IPS-18c (cell line): ENCODE data around the gene C1orf116.
"Not testable (repeated sequence)": the region's sequence is repeated elsewhere in the genome, so short reads cannot be mapped to it uniquely, and the experiment has no call there.

ENCODE experiments used
- H3K4me3 ChIP-seq: 2 replicates; pipeline ENCODE4 v1.7.0; 2013; ENCODE audit warnings: low read depth, mild to moderate bottlenecking, low read length, moderate library complexity; ENCODE audit not compliant: insufficient read depth
- H3K9me3 ChIP-seq: one replicate; pipeline ENCODE4 v1.6.1; 2013; ENCODE audit warnings: mild to moderate bottlenecking, low read length, moderate library complexity; ENCODE audit not compliant: control insufficient read depth, insufficient read depth

The C1orf116 gene

DNA sequence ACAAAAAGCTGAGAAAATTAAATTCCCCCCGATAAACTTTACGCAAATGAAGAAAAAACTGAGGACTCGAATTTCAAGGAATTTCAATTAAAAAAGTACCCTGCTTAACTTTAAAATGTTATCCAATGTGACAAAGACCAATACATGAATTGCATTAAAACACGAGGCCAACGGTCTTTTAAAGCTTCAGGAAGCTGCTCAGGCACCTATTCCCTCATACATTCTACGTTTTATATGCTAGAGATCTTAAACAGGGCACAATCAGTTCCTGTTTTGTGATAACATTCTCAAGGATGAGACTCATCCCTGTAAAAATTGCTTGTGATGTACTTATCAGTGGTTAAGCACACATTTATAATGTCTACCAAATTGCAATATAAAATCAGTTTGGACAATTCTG lies 15.5 kb upstream of the C1orf116 start:
- no peak overlapping the region for H3K4me3 ChIP-seq
- H3K9me3 ChIP-seq, result peaks cover 2% of the 10 kb centered on the region

DNA sequence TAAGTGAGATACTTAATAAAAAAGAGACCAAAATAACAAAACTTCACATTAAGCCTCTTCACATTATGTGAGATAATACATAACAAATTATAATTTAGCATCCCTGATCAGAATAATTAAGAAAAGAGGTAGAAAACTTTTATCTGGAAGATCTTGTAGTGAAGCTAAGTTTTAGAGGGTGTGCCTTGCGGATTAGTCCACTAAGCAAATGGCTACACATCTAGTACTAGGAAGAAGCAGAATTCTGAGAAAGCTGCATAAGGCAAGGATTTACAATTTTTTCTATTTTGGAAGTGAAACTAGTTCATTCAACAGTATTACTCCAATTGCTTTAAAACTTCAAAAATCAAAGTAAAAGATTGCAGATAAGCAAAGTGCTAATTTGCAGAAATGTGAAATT lies 14.9 kb upstream of the C1orf116 start:
- H3K4me3 ChIP-seq, result no peak overlapping the region
- H3K9me3 ChIP-seq, result peaks cover under 1% of the 10 kb centered on the region

DNA sequence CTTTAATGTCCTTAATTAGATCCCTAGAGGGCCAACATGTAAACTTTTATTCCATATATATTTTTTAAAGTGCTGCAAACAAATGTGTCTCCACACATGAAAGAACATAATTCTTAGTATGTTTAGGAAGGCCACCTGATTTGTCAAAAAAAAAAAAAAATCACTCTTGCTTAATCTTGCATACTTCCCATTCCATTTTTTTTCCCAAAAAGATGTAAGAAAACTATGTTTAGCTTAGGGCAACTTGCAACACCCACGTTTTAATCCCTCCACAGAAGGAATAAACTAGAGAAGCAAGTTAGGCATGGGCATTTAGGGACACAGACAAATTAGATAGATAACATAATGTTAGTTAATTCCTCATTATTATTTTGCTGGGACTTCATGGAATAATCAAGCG lies 12.9 kb upstream of the C1orf116 start:
- Histone ChIP-seq H3K9me3 (no peaks in the 10 kb centered on the region), H3K4me3 (no peak overlapping the region)

DNA sequence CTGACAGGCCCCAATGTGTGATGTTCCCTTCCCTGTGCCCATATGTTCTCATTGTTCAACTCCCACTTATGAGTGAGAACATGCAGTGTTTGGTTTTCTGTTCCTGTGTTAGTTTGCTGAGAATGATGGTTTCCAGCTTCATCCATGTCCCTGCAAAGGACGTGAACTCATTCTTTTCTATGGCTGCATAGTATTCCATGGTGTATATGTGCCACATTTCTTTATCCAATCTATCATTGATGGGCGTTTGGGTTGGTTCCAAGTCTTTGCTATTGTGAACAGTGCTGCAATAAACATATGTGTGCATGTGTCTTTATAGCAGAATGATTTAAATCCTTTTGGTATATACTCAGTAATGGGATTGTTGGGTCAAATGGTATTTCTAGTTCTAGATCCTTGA lies 8.8 kb upstream of the C1orf116 start:
- H3K9me3 ChIP-seq, H3K4me3 ChIP-seq: not testable (repeated sequence)

DNA sequence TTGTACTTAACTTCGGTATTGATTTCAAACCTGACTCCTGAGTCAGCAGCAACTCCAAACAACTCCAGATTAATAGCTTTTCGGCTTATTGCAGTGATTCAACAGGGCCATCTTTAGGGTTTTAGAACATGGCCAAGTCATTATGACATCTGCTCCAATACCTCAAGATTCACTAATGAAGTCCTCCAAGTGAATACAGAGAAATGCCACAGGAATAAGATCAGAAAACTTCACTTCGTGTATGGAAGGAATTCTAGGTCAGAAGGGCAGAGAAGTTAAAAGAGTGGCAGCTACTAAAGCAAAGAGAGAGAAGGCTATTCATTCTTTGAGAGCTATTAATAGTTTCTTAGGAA lies 7.6 kb upstream of the C1orf116 start:
- H3K9me3 ChIP-seq, result no peaks in the 10 kb centered on the region

DNA sequence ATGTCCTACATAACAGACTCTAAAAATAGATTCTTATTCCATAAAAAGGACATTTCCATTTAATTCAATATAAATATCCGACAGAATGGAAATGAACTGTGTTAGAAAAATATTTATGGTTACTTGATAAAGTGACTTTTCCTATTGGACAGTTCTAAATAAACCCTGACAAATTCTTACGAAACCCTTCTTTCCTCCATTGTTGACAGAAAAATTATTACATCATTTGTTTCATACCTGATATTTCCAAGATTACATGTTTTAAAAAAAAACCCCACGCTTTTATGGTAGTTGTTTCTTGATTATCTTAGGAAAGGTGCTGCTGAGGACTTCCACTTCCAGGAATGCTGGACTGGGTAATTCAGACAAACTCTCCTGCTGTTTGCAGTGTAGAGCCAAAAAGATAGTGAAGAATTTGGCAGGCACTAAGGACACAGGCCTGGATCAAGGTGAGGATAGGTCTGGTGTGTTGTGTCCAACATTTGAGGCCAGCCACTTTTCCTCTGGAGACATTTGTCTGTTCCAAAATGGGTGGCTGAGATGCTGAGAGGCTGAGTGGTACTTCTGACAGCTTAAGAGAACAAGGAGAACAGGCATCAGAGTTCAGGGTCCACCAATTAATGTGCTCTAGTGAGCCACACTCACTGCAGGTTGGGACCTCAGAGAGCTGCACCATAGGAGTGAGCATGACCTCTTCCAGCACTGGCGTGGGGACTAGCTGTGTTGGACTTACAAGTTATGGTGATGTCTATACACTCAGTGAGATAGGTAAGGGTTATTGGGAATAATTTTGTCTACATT lies 7.0 kb upstream of the C1orf116 start:
- Histone ChIP-seq H3K4me3 (no peak overlapping the region), H3K9me3 (no peaks in the 10 kb centered on the region)

More for the DNA sequence above, 7.6 kb upstream of the C1orf116 start:
- H3K4me3 ChIP-seq, result no peak overlapping the region

DNA sequence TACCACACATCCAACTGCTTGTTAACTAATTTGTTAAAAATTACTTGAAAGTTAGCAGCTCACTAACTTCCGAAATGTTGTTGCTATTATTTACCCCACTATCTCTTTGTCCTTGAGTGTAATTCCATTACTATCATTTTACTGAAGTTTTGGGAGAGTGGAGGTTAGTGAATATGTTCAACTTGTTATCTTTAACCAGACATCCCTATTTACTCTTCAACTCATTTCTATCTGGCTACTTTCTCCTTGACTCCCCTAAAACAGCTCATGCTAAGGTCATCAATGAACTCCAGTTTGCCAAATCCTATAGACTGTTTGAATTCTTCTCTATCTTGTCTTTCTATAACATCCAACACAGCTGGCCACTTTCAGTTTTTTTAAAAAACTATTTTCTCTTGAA lies 4.3 kb upstream of the C1orf116 start:
- H3K9me3 ChIP-seq, result no peaks in the 10 kb centered on the region
- H3K4me3 ChIP-seq, result no peak overlapping the region

DNA sequence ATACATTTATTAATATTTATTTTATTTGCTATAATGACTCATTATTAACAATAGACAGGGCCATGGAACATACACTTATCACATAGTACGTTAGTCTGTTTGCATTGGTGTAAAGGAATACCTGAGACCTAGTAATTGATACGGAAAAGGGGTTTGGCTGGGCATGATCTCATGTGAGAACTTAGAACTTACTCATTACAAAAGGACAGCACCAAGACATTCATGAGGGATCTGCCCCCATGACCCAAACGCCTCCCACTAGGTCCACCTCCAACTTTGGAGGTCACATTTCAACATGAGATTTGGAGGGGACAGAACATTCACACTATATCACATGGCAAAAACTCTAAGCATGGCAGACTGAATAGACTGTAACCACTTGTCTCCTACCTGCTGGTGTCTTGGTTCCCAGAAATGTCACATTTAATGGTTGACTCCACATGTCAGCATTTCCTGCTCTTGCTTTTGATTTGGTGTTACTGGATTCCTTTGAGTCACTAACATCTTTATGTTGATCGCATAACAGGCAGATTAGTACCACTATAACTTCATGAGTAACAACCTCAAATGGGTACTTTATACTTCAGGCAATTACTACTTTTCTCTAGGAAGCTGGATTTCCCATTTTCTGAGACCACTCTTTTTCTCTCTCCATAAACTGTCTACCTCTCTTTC lies 3.5 kb upstream of the C1orf116 start:
- H3K4me3 ChIP-seq, result no peak overlapping the region

DNA sequence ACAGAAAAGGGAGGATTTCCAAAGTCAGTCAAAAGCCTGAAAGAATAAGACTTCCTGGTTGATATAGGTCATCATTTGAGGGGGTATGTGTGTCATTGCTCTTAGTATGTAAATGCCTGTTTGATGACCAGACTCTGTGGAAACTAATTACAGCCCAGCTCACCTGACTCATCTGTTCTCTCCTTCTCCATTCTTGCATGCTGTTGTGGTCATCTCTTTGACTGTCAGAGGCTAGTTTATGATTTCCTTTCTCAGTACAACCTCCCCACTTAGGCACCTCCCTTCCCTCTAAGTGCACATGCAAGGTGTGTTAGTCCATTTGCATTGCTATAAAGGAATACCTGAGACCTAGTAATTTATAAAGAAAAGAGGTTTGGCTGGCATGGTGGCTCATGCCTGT lies 2.4 kb upstream of the C1orf116 start:
- no peak overlapping the region for H3K4me3 ChIP-seq

More for the DNA sequence above, 3.5 kb upstream of the C1orf116 start:
- no peaks in the 10 kb centered on the region for H3K9me3 ChIP-seq

DNA sequence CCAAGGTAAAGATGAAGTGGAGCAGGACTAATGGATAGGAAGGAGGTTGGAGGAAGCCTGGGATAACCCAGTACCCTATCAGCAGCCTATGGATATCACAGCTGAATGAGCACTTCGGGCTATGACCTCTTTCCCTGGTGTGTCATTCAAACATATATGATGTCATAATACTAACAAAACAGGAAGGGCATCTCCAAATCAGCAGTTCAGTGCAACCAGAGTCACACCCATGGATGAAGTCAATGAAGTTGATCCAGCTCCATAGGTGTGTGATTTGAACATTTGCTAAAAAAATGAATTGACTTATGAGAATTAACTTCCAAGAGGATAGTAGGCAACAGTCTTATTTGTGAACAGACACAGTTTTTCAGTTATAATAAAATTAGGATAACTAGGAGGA lies 1.7 kb upstream of the C1orf116 start:
- Histone ChIP-seq H3K9me3 (no peaks in the 10 kb centered on the region), H3K4me3 (no peak overlapping the region)

More for the DNA sequence above, 2.4 kb upstream of the C1orf116 start:
- no peaks in the 10 kb centered on the region for H3K9me3 ChIP-seq

DNA sequence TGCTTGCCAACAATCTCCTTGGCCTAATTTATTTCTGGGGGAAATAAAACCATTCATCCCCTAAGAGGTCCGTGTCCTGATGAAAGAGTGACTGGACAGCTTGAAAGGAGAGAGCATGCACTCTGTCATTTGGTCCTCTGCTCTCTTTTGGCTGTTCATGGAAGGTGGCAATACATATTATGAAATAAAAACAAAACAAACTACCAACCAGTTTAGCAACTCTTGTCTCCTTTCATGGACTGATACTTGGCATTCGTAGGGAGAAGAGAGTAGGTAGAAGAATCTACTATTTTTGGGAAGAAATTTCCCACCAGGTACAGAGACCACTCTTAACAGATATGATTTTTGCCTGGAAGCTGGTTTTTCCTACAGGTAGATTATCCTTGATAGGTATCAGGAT lies 746 bp upstream of the C1orf116 start:
- Histone ChIP-seq H3K9me3 (no peaks in the 10 kb centered on the region), H3K4me3 (no peak overlapping the region)

DNA sequence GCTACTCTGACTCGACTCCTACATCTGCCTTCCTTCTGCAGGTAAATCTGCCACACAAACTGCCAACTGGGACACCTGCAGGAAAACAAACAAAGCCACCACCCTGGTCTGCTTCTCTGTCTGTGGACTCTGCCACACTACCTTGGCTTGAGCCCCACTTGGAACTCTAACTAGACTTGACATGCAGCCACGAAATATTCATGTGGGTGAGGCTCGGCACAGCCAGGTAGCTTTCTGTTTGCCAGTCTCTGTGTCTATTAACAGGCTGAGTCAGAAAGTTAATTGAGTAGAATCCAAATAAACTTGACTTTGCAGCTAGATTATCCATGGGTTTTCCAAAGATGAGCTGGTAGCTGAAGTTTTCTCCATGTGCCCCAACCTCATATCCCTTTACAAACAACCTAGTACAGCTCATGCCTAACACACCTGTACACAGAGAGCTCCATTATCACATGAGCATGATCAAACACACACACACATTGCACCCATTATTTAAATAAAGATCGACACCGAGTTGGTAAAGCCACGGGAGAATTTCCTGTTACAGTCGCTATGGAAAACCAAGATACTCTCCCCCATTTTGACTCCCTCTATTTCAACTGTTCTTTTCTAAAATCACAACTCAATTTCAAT lies 808 bp downstream of the C1orf116 start:
- Histone ChIP-seq H3K9me3 (no peaks in the 10 kb centered on the region), H3K4me3 (no peak overlapping the region)

DNA sequence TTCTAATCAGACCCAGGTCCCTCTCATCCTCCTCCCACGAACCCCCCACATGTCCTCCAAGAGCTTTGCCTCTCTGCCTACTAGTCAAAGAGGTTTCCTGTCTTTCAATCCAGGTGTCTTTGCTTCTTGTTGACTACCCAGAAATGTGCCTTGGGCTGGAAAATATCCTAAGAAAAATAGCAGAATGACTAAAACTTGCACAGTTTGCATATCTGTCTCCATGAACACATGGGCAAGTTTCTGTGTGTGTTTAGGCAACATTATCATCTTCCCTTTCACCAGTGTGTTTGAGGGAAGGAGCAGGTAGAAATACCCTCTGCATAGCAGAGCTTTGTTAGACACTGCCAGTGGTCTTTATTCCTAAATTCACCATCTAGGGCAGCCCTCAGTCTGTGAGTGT lies 1.5 kb downstream of the C1orf116 start:
- Histone ChIP-seq H3K9me3 (no peaks in the 10 kb centered on the region), H3K4me3 (no peak overlapping the region)

DNA sequence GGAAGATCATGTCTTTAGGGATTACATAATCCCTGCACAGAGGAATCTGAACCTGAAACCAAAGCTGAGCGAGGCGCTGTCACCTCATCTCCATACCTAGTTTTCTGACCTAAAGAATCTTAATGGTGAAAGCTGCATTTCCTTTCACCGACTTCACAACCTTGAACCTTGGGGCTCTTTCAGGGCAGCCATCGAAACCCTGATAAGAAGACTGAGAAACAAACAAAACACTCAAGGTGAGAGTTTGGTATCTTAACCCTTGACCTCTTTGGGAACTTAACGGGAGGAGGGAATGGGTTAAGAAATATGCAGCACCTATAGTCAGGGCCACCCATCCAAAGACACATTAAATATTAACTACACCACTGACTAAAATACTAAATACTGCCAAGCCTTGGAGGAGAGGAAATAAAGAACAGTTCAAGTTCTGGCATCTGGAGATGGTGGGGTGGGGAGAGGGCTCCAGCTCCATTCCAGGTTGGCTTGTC lies 2.0 kb downstream of the C1orf116 start:
- H3K4me3 ChIP-seq, result no peak overlapping the region
- no peaks in the 10 kb centered on the region for H3K9me3 ChIP-seq

DNA sequence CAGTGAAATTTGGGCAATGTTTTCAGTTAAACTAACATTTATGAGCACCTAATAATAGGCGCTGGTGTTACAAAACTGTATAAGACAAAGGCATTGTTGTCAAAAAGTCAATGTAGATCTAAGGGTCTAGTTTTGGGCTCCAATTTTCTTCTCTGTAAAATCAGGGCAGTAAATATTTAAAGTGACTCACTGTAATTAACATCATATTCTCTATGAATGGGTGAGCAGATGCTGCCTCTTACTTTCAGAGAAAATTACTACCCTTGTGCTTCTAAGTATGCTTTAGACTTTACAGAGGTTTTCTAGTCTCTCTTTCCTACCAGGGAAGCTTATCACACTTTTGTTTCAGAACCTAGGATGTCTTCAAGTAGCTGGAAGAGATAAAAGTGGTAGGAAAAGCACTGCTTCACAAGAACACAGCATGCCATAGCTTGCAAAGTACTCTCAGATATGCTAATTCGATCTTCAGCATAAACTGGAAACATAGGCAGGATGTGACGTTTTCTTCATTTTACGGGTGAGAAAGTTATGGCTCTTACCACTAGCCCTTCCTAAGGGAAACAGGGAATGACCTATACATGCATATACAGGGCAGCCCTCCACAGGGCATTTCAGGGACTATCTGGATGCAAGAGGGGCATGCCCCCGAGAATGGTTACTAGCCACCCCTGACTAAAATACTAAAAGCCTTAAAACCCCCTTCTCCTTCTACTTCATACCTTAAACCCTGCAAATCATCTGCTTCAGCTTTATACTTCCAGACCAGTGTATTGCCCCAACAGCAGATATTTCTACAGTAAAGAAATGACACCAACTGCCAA lies 2.6 kb downstream of the C1orf116 start:
- H3K9me3 ChIP-seq, result no peaks in the 10 kb centered on the region
- no peak overlapping the region for H3K4me3 ChIP-seq

DNA sequence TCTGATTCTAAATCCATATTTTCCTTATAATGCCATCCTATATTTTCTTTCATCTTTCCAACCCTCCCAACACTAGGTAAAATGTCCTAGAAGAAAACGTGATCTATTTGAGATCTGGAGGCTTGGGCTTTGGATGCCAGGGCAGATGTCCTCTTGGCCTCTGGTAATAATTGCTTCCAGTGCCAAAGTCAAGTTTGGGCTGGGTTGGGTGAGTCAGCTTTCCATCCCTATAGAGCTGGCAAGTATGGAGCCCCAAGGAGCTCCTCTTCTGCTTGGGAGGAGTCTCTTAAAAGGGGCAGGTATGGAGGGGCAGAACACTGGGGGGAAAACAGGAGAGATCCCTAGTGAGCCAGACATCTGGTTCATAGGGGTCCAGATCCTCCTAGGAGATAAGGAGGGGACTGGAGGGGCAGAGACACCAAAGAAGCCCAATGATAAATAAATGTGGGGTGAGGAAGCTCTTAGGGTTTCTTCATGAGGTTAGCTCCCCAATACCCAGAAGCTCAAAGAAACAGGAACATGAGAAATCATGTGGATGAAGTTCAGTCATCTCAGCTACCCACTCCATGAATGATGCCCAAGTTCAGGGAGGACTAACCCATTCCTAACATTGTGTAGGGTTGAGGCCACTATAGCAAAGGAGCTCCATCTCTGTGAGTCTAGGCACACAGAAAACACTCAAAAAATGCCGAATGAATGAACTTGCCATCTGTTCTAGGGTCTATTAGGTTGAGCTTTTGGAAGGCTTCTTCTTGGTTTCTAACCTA lies 3.5 kb downstream of the C1orf116 start:
- no peaks in the 10 kb centered on the region for H3K9me3 ChIP-seq

DNA sequence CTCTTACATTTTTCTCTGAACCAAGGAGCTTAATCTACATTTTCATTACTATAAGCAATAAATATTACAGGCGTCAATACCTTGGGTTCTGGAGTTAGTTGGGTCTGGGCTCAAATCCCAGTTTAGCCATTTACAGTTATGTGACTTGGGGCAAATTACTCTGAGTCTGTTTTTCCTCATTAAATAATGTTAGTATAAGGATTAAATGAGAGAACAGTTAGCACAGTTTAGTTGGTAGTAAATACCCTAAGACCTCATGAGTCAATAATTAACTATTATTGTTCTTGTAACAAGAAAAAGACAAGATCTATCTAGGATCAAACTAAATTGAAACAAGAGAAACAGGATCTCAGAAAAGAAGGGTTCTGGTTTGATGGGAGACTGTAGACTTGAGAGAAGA lies 4.6 kb downstream of the C1orf116 start:
- Histone ChIP-seq H3K4me3 (no peak overlapping the region), H3K9me3 (no peaks in the 10 kb centered on the region)

More for the DNA sequence above, 3.5 kb downstream of the C1orf116 start:
- no peak overlapping the region for H3K4me3 ChIP-seq
